HG02678 (cell line): ENCODE measurements around the gene DENND1A.

Experiments
- ATAC-seq: cut with Tn5 transposase; IDR thresholded peaks from one replicate; pipeline ENCODE4 v1.9.1; 2021; ENCODE audit warnings: mild to moderate bottlenecking, moderate library complexity; ENCODE audit not compliant: unreplicated experiment

Gene DENND1A

GRCh38 chr9:123868002-123868401 is 61.9 kb downstream of the DENND1A start:
- no peak for ATAC-seq

- no peak for ATAC-seq
Measured at GRCh38 chr9:123867034-123867433, 62.9 kb downstream of the DENND1A start.

- no peak for ATAC-seq
Measured at GRCh38 chr9:123866497-123866896, 63.4 kb downstream of the DENND1A start.

GRCh38 chr9:123865226-123866000 is 64.5 kb downstream of the DENND1A start:
- ATAC-seq = no peak

- no peak for ATAC-seq
Measured at GRCh38 chr9:123864251-123864650, 65.7 kb downstream of the DENND1A start.

- no peak for ATAC-seq
Measured at GRCh38 chr9:123863164-123863855, 66.6 kb downstream of the DENND1A start.

- ATAC-seq = no peak
Measured at GRCh38 chr9:123861756-123862120, 68.2 kb downstream of the DENND1A start.

GRCh38 chr9:123861086-123861755 is 68.7 kb downstream of the DENND1A start:
- no peak for ATAC-seq

GRCh38 chr9:123860603-123861002 is 69.3 kb downstream of the DENND1A start:
- ATAC-seq = no peak

- ATAC-seq = no peak
Measured at GRCh38 chr9:123852403-123852802, 77.5 kb downstream of the DENND1A start.

GRCh38 chr9:123851851-123852250 is 78.1 kb downstream of the DENND1A start:
- ATAC-seq = no peak

- ATAC-seq = no peak
Measured at GRCh38 chr9:123848447-123849085, 81.4 kb downstream of the DENND1A start.

- ATAC-seq = no peak
Measured at GRCh38 chr9:123846966-123847365, 83.0 kb downstream of the DENND1A start.

GRCh38 chr9:123843703-123844102 is 86.2 kb downstream of the DENND1A start:
- ATAC-seq = no peak

GRCh38 chr9:123835821-123836220 is 94.1 kb downstream of the DENND1A start:
- no peak for ATAC-seq

- ATAC-seq = no peak
Measured at GRCh38 chr9:123834889-123835562, 94.9 kb downstream of the DENND1A start.

- no peak for ATAC-seq
Measured at GRCh38 chr9:123834218-123834888, 95.6 kb downstream of the DENND1A start.

- no peak for ATAC-seq
Measured at GRCh38 chr9:123832858-123833650, 96.9 kb downstream of the DENND1A start.

GRCh38 chr9:123832176-123832575 is 97.8 kb downstream of the DENND1A start:
- no peak for ATAC-seq
